GM12873 (cell line): ENCODE results near the gene STARD10.

ENCODE experiments used
- TF ChIP-seq, protein P1 (sequence below): IDR thresholded peaks from 2 replicates; pipeline ENCODE4 v1.5.1; 2012; ENCODE audit warnings: low read depth, mild to moderate bottlenecking, moderate library complexity, low read length, control low read depth; ENCODE audit not compliant: insufficient read depth; ENCODE audit errors: missing control alignments

The STARD10 gene

DNA sequence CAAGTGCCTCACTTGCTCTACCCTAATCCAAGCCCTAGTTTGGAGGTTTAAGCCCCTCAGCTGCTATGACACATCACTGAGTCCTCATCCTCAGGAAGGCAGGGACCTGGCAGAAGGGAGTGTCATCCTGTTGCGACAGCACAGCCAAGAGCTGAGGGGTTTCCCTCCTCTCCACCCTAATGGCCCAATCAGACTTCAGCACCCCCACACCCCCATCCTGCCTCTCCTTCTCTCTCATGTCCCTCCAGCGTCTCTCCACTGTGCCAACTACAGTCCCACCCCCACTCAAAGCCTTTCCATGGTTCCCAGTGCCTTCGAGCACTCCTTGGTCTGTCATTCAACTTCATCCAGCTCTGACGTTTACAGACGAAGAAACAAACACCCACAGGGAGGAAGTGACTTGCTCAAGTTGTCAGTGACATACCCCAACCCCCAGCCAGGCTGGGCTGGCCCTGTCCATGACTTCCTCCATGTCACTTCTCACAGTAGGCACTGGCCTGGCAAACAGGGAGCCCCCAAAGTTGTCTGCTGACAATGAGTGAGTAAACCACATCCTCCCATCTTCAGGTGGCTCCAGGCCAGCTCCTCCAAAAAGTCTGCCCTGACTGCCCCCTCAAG is 57.3 kb downstream of the STARD10 start:
- TF ChIP-seq, protein P1, sequence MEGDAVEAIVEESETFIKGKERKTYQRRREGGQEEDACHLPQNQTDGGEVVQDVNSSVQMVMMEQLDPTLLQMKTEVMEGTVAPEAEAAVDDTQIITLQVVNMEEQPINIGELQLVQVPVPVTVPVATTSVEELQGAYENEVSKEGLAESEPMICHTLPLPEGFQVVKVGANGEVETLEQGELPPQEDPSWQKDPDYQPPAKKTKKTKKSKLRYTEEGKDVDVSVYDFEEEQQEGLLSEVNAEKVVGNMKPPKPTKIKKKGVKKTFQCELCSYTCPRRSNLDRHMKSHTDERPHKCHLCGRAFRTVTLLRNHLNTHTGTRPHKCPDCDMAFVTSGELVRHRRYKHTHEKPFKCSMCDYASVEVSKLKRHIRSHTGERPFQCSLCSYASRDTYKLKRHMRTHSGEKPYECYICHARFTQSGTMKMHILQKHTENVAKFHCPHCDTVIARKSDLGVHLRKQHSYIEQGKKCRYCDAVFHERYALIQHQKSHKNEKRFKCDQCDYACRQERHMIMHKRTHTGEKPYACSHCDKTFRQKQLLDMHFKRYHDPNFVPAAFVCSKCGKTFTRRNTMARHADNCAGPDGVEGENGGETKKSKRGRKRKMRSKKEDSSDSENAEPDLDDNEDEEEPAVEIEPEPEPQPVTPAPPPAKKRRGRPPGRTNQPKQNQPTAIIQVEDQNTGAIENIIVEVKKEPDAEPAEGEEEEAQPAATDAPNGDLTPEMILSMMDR: no peak

DNA sequence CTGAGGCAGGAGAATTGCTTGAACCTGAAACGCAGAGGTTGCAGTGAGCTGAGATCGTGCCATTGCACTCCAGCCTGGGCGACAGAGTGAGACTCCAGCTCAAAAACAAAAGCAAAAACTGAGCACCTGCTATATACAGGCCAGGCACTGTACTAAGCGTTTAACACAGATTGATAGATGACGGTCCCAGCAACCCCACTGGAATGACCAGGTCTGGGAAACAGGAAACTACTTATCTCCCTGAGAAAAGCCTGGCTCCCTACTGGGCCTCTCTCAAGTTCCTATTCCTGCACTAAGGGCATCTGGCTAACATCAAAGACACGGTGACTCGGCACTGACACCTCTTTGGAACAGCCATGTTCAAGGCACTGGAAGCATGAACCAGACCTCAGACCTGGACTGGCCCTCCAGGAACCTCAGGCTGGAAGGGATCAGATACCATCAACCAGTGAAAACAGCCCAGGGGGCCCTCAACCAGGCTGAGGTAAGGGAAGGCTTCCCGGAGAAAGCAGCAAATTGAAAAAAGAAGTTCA is 58.3 kb downstream of the STARD10 start:
- TF ChIP-seq, protein P1: no peak

DNA sequence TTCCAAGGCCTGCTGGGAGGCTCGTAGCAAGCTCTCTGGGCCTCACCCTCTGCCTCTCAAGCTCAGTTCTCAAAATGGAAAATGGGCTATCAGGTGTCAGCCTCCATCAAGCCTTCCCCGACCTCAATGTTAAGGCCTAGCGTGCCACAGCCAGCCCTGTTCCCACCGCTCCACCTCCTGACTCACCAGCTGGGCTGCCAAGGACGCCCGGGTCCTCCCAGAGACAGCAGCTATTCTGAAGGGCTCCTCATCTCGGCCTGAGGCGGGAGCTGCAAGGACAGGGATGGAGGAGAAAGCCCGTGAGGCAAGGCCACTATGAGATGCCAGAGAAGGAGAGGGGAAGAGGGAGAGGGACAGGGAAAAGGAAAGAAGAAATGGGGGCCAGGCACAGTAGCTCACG is 61.5 kb downstream of the STARD10 start:
- TF ChIP-seq, protein P1: no peak

DNA sequence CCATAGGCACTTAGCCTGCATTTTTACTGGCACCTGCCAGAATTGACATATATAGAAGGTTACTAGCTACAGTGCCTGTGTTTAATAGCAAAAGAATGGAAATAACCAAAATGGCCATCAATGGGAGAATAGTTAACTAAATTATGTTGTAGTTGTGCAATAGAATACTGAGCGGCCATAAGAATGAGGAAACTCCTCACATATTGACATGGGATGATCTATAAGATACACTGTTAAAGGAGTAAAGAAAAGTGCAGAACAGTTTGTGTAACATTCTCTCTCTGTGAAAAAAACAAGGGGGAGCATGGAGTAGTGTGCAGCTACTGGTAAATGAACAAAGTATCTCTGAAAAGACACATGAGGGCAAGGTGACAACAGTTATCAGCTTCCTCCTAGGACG is 63.1 kb downstream of the STARD10 start:
- TF ChIP-seq, protein P1: no peak

DNA sequence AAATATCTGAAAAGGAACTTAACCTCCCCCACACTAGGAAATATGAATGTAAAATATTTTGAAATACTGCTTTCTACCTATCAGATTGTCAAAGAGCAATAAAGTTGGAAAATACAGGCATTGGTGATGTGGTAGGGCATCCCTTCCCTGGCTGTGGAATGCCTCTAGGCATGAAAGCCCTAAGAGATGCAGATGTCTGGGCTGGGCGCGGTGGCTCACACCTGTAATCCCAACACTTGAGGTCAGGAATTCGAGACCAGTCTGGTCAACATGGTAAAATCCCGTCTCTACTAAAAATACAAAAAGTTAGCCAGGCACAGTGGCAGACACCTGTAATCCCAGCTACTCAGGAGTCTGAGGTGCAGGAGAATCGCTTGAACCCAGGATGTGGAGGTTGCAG is 63.6 kb downstream of the STARD10 start:
- TF ChIP-seq, protein P1: no peak

DNA sequence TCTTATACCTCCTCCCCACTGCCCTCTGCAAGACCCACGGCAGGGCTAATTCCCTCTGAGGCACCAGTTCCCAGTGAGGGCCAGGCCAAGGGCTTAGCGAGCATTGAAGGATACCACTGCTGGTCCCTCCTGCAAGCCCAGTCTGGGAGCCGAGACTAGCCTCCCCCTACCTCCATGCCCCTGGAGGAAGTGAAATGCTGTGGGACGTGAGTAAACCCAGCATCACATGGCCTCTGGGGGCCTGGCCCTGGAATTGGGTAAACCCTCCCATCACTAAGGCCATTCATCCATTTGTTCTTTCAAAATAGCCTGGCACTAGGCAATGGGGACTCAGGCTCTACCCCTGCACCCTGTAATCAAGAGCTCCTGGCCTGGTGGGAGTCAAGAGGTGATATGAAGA is 66.3 kb downstream of the STARD10 start:
- TF ChIP-seq, protein P1: no peak

DNA sequence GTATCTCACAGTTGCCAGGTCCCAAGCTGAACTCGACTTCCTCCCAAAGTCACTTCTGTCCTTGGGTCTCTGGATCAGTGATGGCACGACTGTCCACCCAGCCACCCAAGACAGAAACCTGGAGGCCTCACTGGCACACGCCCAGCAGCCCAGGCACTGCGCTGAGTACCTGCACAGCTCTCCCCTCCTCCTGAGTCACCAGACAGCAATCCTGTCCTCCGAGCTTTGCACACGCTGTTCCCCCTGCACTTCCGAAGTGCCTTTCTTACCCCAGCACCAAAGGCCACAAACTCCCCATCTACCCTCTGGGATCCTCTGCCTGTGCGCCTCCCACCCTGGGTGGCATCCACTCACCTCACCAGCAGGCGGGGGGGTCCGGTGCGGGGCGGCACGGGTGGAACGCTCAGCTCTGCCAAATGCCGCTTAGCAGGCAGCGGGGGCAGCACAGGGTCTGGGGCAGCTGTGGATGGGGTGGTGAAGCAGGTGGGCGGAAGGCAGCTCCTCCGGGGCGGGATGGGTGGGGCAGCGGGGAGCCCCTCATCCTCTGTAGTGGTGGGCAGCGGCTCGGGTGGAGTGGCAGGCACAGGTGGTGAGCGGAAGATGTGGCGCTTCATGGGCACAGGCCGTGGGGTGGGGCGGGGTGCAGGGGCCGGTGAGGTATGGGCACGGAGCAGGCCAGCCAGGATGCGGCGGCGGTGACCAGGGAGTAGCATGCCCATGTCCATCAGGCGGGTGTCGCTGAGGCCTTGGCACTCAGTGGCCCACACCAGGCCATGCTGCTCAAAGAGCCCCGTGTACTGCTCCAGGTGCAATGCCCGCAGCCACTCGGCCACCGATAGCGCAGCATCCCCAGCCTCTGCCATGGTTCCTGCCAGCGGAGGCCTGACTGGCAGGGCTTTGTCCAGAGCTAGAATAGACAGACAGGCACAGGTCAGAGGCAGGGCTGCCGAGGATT is 67.3 kb downstream of the STARD10 start:
- TF ChIP-seq, protein P1: no peak
